GM21737 (cell line): Measurements from ENCODE around the gene SNRPD3.

ENCODE experiments used
- ATAC-seq: cut with Tn5 transposase; IDR thresholded peaks from one replicate; pipeline ENCODE4 v1.9.1; 2021; ENCODE audit warnings: mild to moderate bottlenecking, moderate library complexity; ENCODE audit not compliant: unreplicated experiment

The SNRPD3 gene

DNA sequence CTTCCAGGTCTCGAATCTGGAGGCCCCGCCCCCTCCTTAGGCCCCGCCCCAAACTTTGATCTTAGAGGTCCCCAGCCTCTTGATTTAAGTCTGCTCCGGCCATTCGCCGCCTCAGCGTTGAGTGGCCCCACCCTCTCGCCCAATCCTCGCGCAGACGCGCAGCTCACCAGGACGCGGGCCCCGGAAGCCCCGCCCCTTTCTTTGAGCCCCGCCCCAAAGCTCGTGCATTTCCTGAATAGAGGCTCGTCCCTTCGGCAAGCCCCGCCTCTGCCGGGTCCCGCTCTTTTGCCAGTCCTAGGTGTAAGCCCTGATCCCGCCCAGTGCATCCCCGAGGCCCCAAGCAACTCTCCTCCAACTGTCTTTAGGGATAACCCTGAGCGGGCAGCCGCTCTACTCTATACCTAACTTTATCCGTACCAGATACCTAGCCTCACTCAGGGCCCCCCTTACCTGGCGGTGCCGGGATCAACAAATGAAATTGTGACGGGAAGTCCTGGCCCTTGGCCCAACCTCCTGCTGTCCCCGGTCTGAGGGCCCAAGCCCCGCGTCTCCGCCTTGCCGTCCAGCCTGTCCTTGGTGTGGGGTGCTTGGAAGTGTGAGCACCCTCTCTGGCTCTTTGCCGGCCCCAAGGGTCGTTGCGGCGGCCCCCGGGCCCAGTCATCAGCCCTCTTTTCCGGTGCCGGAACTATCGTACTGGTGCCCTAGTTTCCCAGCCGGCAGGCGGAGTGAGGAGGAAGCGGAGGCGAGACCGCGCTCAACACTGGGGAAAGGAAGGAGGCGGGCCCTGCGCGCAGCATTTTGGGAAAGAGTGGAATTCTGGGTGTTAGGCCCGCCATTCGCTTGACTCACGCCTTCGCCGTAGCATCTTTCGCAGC lies at the start of gene SNRPD3:
SNRPD3 (plus strand) TSS at position 835 of the 875 bp plus-strand sequence. CDS start 1,676 bp downstream, outside the sequence.
- peak; percentile 62 for ATAC-seq

DNA sequence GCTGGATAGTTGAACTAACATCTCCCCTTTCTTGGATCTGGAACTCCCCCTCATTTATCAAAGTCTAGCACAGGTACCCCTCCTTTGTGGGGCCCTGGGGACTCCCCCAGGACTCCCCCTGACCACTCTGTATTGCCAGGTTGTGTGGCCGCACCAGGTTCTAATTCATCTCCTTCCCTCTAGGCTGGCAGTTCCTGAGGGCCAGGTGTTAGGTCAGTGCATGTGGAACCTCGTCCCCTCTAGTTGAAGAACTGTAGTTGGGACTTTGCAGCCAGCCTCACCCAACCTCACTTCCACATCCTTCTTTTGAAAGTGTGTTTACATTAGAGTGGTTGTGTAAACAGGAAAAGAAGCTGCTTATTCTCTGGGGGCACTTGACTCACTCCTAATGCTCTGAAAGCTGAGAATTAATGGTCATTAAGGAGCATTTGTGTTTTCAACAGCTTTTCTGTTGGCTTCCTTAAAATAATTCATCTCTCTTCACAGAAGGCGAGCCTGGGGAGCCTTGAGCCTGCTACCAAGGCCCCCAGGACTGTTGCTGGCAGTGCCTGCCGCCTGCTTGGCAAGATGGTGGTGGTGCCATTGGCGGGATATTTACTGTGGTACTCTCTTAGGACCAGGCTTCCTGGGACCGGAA lies 48.9 kb upstream of the SNRPD3 start:
- no peak for ATAC-seq

GRCh38 chr22:24507716-24508115 lies 48.1 kb upstream of the SNRPD3 start:
- ATAC-seq, result no peak

DNA sequence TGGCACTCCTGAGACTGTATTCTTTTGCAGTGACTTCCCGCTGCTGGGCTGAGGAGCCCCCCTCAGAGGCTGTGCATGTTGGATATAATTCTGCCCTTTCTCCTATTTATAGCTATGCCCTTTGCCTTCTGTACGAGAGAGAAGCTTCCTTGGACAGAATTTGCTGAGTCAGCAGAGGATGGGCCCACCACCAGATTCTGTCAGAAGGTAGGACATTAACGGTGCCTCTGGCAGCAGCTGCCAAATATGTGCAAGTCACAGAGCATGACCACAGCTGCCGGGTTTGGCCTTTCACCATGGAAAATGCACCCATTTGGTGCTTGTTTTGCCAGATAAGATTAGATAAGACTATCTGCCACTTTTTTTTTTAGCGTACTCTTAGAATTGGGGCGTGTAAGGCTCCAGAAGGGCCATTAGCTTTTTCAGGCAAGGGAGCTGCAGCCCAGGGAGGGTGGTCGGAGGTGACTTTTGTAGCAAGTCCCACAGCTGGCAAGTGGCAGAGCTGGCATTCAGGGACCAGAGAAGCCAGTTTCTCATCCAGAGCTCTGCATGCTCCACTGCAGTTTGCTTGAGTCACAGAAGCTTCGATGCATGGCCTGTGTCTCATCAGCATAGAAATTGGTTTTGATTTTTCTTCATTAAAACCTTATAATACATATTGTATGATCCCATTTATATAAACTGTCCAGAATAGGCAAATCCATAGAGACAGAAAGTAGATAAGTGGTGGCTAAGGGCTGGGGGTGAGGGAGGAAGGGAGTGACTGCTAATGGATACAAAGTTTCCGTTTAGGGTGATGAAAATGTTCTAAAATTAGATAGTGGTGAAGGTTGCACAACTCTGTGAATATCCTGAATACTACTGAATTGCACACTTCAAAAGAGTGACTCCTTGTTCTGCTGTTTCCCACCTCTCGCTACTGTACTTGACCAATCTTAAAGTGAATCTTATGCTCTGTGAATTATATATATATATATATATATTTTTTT lies 44.9 kb upstream of the SNRPD3 start:
- ATAC-seq, result no peak

- no peak for ATAC-seq
Measured at GRCh38 chr22:24512043-24512442, 43.8 kb upstream of the SNRPD3 start.

GRCh38 chr22:24513378-24514240 lies 42.2 kb upstream of the SNRPD3 start:
- no peak for ATAC-seq

DNA sequence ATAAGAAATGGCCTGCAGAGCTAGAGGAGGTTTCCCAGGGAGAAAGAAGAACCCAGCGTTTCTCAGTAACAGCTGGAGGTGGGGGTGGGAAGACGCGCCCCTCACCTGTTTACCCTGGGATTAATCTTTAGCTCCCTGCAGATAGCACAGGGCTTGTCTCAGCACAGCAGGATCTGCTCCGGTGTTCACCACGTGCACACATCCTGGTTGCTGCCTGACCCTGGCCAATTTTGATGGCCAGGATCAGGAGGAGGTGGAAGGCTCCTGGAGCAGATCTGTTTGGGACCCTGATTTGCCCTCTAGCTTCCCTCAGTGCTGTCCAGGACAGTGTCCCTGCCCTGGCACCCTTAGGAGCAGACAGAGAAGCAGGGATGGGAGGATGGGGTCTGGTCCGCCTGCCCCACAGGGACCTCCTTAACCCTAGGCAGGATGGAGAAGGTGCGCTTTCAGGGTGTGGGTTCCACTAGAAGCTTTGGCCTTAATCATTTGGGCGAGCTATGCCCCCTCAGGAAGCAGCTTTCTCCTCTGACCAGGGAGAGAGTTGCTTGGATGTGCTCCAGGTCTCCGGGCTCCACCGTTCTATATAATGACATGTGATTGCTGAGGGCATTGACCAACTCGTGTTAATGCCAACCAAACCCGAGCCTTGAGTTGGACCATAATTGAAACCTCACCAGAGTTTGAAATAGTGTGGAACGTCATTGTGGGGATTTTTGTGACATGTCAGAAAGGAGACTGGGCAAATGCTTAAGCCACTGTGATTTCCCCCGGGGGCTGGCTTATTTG lies 41.4 kb upstream of the SNRPD3 start:
- ATAC-seq, result no peak

GRCh38 chr22:24515027-24515338 lies 40.8 kb upstream of the SNRPD3 start:
- ATAC-seq, result no peak

DNA sequence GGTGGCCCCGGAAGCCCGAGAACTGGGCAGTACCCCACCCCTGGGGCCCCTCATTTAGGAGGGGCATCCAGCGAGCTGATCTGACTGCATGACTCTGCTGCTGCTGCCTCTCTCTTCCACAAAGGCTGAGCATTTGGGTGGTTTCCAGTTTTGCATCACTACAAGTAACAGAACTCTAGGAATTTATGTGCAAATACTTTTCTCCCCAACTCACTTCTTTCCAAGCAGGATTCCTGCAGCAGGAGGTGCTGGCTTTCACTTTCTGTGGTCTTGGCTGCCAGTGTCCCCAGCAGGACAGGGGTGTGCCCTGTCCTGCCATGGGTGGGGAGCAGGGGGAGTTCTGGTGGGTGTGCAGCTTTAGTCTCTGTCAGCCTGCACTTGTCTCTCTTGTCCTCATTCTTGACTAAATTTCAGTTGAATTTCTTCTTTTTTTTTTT lies 39.5 kb upstream of the SNRPD3 start:
- no peak for ATAC-seq

DNA sequence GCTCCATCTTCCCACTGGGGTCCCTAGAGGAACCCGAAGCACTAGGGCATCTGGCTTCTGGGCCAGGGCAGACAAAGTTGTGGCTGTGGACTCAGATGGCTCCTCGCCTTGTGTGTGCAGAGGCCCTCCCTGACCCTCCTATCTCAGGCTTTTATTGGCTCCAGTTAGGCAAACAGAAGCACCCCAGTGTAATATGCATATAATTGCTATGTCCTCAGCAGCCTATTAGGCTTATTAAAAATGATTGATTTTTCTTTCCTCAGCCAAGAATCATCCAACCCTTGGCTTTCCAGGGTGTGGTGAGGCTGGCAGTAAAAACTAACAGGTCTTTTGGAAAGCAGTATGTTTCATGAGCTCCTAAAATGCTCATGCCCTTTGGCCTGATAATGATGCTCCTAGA lies 38.4 kb upstream of the SNRPD3 start:
- no peak for ATAC-seq

- no peak for ATAC-seq
Measured at GRCh38 chr22:24518228-24518627, 37.6 kb upstream of the SNRPD3 start.

- no peak for ATAC-seq
Measured at GRCh38 chr22:24518771-24519485, 36.9 kb upstream of the SNRPD3 start.

DNA sequence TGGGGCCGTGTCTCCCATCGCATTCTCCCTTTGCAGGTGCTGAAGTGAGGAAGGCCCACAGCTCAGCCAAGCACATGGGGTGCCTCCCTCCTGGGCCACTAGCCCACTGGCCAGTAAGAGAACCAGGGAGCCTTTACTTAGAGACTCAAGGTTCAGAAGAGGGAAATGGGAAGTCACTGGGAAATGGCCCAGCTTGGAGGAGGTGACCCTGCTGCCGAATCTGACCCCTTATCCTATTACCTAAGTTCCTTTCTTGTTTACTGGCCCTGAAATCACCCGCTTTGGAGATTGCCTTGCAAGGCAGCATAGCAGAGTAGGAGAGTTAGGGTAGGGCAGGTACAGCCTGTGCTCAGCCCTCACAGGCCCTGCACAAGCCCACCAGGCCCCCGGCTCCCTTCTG lies 36.3 kb upstream of the SNRPD3 start:
- no peak for ATAC-seq

DNA sequence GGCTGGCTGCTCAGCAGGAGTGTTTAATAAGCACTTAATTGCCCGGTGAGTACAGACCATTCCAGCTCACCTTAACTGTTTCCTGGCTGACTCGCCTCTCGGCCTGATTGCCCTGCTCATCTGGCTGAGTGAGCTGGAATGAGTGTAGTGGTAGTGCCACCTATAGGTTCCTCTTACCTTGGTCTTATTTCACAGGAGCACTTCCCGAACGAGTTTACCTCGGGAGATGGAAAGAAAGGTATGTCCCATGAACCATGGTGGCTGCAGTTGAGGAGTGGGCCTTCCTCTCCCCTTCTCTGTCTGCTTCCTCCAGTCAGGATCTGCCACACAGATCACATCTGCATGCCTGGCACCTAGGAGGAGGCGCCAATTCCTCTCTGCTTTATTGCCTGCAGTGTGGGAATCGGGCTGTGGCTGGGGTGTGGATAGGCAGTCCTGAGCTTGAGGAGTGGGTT lies 34.0 kb upstream of the SNRPD3 start:
- no peak for ATAC-seq

DNA sequence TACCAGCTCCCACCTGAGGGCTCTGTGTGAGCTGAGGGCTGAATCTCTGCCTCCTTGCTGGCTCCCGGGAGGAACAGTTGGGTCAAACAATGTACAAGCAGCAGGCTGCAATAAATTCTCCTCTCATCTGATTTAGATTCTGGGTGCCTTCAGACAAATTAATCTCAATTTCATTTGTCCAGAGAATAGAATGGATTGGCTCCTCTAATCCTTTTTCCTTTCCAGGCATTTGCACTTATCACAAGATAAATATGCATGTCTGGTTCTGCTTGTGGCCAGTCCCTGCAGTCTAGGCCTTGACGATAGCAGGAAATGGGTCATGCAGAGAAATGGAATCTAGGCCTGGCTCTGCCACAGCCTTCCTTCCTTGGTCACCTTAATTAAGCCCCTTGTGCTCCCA lies 31.9 kb upstream of the SNRPD3 start:
- ATAC-seq, result no peak

GRCh38 chr22:24525416-24526037 lies 30.3 kb upstream of the SNRPD3 start:
- peak; percentile 67 for ATAC-seq

DNA sequence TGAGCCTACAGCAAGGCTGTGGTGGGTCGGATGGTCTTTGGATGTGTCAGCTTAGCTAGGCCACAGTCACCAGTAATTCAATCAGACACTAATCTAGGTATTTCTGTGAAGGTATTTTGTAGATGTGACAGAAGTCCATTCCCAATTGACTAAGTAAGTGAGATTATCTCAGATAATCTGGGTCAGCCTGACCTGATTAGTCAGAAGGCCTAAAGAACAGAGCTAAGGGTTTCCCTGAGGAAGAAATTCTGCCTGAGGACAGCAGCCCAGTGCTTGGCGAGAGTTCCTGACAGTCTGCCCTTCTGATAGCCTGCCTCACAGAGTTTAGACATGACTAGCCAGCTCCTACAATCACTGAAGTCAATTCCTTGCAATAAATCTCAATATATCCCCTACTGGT lies 29.6 kb upstream of the SNRPD3 start:
- ATAC-seq, result no peak

- ATAC-seq, result no peak
Measured at GRCh38 chr22:24529898-24530297, 25.9 kb upstream of the SNRPD3 start.
